WI38 (cell line): ENCODE data around the gene EFNA5.

ENCODE experiments used
- H3K4me3 ChIP-seq: 2 replicates; pipeline ENCODE4 v1.5.1; 2011; ENCODE audit warnings: low read depth, mild to moderate bottlenecking, control low read depth, low read length
- CTCF ChIP-seq: IDR thresholded peaks from 2 replicates; pipeline ENCODE4 v1.5.1; 2012; ENCODE audit warnings: low read depth, mild to moderate bottlenecking, control low read depth, low read length

The EFNA5 gene

GRCh38 chr5:107604990-107605389 is 65.7 kb downstream of the EFNA5 start:
- no peak overlapping the region for H3K4me3 ChIP-seq
- TF ChIP-seq CTCF, result no peak

- H3K4me3 ChIP-seq, result no peak overlapping the region
- TF ChIP-seq CTCF, result no peak
Measured at GRCh38 chr5:107604146-107604910, 66.4 kb downstream of the EFNA5 start.

GRCh38 chr5:107603349-107603748 is 67.4 kb downstream of the EFNA5 start:
- TF ChIP-seq CTCF, result no peak
- no peak overlapping the region for H3K4me3 ChIP-seq

- H3K4me3 ChIP-seq, result no peak overlapping the region
- no peak for TF ChIP-seq CTCF
Measured at GRCh38 chr5:107602896-107603295, 67.8 kb downstream of the EFNA5 start.

GRCh38 chr5:107601076-107601475 is 69.7 kb downstream of the EFNA5 start:
- no peak overlapping the region for H3K4me3 ChIP-seq
- TF ChIP-seq CTCF, result no peak

GRCh38 chr5:107598958-107599357 is 71.8 kb downstream of the EFNA5 start:
- TF ChIP-seq CTCF, result no peak
- no peak overlapping the region for H3K4me3 ChIP-seq

GRCh38 chr5:107597803-107598202 is 72.9 kb downstream of the EFNA5 start:
- no peak overlapping the region for H3K4me3 ChIP-seq
- TF ChIP-seq CTCF, result no peak
